Measurements from ENCODE around the gene PEPD. TPM values are rescaled to one million over a fixed set of nuclear protein-coding genes. Genes with fewer than 3 reads are reported as not detected.

The PEPD gene
- total and polyA plus RNA-seq, 7 experiments from 2014 or later: 21.9 to 126 (median 24.6) TPM

DNA sequence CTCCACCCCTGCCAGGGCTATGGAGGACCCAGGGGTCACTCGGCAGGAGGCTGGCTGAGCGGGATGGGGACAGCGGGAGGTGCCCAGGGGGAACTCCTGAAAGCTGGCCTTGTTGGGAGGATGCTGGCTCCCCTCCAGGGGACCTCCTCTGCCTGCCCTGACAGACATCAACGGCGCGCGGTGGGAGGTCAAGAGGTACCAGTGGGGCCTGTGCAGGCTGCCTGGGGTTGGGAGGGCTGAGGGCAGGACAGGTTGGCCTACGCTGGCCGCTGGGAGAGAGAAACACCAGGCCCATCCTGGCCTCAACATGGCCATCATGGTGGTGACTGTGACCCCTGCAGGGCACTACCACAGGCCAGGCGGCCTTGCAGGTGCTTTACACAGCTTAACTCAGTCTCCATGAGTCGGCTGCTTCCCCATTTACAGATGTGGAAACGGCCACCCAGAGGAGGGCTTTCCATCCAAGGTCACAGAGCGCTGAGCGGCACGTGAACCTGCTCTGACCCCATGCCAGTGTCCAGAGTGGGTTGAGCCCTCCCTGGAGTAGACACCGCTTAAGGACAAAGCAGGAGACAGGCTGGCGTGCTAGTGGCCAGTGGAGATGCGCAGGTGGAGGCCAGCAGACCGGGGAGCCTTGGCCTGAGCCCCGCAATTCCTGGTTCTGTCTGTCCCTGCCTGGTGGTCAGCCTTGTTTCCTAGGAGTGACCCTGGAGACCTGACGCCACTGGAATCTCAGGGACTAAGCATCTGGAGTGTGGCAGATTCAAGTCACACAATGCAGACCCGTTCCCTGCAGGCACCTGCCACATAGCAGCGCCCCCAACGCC lies 120.5 kb downstream of the PEPD start:
- ChIA-PET POLR2A (no interaction called here), CTCF (no interaction called here)
- peaks cover 0 to 4% (median 0%) of the 10 kb centered on the region in 3 experiments for H3K36me3 ChIP-seq (ENCODE audit: control insufficient read depth in 2 of 3, insufficient read depth in 3 of 3, low read length in 3 of 3)
- DNase-seq (no peak), ATAC-seq (no peak)
- peaks cover 0 to 2% (median 0%) of the 10 kb centered on the region in 11 donors for H3K9me3 Mint-ChIP-seq
- intact Hi-C loops (cut with micrococcal nuclease): no loop called here
- H3K4me1 ChIP-seq (ENCODE audit: control insufficient read depth in 2 of 2, insufficient read depth in 2 of 2, low read length in 2 of 2): no peaks in the 10 kb centered on the region
- H3K4me3 ChIP-seq (ENCODE audit: low read length): no peak overlapping the region
- H3K36me3 Mint-ChIP-seq: peaks cover 0 to 9% (median 0%) of the 10 kb centered on the region in 5 donors
- no peaks in the 10 kb centered on the region for H3K27me3 Mint-ChIP-seq
- H3K27ac ChIP-seq (ENCODE audit: low read depth, low read length): no peak overlapping the region
- no peak overlapping the region for H3K4me3 Mint-ChIP-seq
- H3K4me1 Mint-ChIP-seq: no peaks in the 10 kb centered on the region
- H3K27me3 ChIP-seq (ENCODE audit: control insufficient read depth in 2 of 2, insufficient read depth in 2 of 2, low read length in 2 of 2): no peaks in the 10 kb centered on the region
- H3K27ac Mint-ChIP-seq: no peak overlapping the region
- H3K9me3 ChIP-seq (ENCODE audit: control insufficient read depth in 2 of 3, low read length in 3 of 3): no peaks in the 10 kb centered on the region

DNA sequence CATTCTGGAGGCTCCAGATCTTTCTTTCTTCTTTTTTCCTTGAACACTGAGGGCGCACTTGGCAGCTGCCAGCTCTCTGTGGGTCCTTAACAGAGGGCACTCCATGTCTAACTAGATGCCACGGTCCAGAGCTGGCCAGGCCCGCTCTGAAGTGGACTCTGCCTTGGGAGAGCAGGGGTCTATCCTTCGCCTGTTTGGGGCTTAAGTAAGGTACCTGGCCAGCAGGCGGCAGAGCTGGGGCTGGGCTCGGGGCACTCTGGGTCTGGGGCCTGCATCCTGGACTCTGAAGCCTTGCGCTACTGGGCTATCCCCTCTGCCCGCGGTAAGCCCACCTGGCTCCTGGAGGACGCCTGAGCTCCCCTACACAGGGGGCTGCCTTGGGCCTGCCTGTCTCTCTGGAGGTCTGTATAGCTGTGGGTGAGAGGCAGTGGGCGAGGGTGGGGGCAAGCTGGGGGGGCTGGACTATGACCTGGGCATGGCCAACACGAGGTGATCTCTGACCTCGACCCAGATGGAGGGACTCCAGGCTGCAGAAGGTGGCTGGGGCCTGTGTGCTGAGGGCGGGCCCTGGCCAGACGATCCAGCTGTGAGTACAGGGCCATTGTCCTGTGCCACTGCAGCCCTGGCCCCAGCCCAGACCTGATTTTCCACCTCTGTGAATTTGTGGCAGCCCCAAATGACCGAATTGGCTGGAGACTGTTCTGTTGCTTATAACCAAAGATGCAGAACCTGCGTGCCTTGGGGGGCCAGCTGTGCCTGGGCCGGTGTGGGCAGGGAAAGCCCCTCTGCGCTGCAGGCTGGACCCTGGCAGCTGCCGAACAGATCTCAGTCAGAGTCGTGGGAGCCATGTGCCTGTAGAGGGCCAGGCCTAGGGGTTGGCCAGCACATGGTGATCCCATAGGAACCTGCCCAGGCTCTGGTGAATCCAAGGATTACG lies 121.6 kb downstream of the PEPD start:
- no peaks in the 10 kb centered on the region for H3K27me3 Mint-ChIP-seq
- H3K27ac Mint-ChIP-seq: no peak overlapping the region
- Histone ChIP-seq H3K27ac (ENCODE audit: low read depth, low read length) (no peak overlapping the region), H3K4me1 (ENCODE audit: control insufficient read depth in 2 of 2, insufficient read depth in 2 of 2, low read length in 2 of 2) (no peaks in the 10 kb centered on the region), H3K9me3 (ENCODE audit: control insufficient read depth in 2 of 3, low read length in 3 of 3) (no peaks in the 10 kb centered on the region), H3K36me3 (ENCODE audit: control insufficient read depth in 2 of 3, insufficient read depth in 3 of 3, low read length in 3 of 3) (peaks cover 0 to 4% (median 0%) of the 10 kb centered on the region in 3 experiments), H3K27me3 (ENCODE audit: control insufficient read depth in 2 of 2, insufficient read depth in 2 of 2, low read length in 2 of 2) (no peaks in the 10 kb centered on the region), H3K4me3 (ENCODE audit: low read length) (no peak overlapping the region)
- H3K9me3 Mint-ChIP-seq: peaks cover 0 to 2% (median 0%) of the 10 kb centered on the region in 11 donors
- ATAC-seq (no peak), DNase-seq (no peak)
- no peak overlapping the region for H3K4me3 Mint-ChIP-seq
- ChIA-PET CTCF (interaction anchor here (0.6 to 1.0 kb wide), 2 partner anchors 22 to 165 kb away, joined by 3 read pairs; no protein-coding TSS in a partner anchor), POLR2A (no interaction called here)
- H3K4me1 Mint-ChIP-seq: peaks cover 0 to 2% (median 0%) of the 10 kb centered on the region in 7 donors
- H3K36me3 Mint-ChIP-seq: peaks cover 0 to 9% (median 0%) of the 10 kb centered on the region in 5 donors
- intact Hi-C loops (cut with micrococcal nuclease): no loop called here

DNA sequence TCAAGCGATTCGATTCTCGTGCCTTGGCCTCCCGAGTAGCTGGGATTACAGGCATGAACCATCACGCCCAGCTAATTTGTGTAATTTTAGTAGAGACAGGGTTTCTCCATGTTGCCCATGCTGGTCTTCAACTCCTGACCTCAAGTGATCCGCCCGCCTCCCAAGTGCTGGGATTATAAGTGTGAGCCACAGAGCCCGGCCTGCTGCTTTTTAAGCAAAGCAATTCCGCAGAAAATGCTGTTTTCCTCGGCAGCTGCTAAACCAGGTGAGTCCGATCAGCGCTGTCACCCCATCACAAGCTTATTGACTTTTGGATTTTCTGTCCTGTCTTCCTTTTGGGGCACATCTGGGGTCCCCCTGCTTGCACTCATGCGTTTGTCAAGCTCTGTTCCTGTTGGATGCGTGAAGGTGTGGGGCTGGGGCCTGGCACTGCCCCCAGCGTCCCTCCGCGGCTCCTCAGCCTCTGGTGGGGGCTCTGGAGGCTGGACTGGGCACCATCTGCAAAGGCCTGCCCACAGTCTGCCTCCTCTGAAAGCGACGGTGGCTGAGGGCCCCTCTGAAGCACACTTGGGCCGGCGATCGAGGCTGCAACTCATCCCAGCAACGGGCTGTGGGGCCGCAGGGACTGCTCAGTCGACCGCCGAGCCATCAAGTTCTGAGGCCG lies 122.4 kb downstream of the PEPD start:
- POLR2A ChIA-PET: no interaction called here
- no peak overlapping the region for H3K27ac ChIP-seq (ENCODE audit: low read depth, low read length)
- Mint-ChIP-seq H3K27ac (no peak overlapping the region), H3K27me3 (no peaks in the 10 kb centered on the region), H3K4me1 (peaks cover 0 to 2% (median 0%) of the 10 kb centered on the region in 7 donors), H3K4me3 (no peak overlapping the region), H3K36me3 (peaks cover 0 to 7% (median 0%) of the 10 kb centered on the region in 5 donors), H3K9me3 (peaks cover 0 to 2% (median 0%) of the 10 kb centered on the region in 11 donors)
- no peaks in the 10 kb centered on the region for H3K9me3 ChIP-seq (ENCODE audit: control insufficient read depth in 2 of 3, low read length in 3 of 3)
- H3K4me1 ChIP-seq (ENCODE audit: control insufficient read depth in 2 of 2, insufficient read depth in 2 of 2, low read length in 2 of 2): no peaks in the 10 kb centered on the region
- peak in 1 of 9 donors; percentile 3 for DNase-seq
- CTCF ChIA-PET: interaction anchor here (0.6 to 1.0 kb wide), 3 partner anchors 21 to 446 kb away, joined by 3 to 4 read pairs (median 3); no protein-coding TSS in a partner anchor
- peaks cover 0 to 4% (median 0%) of the 10 kb centered on the region in 3 experiments for H3K36me3 ChIP-seq (ENCODE audit: control insufficient read depth in 2 of 3, insufficient read depth in 3 of 3, low read length in 3 of 3)
- ATAC-seq: no peak
- intact Hi-C loops (cut with micrococcal nuclease): no loop called here
- no peak overlapping the region for H3K4me3 ChIP-seq (ENCODE audit: low read length)
- no peaks in the 10 kb centered on the region for H3K27me3 ChIP-seq (ENCODE audit: control insufficient read depth in 2 of 2, insufficient read depth in 2 of 2, low read length in 2 of 2)

DNA sequence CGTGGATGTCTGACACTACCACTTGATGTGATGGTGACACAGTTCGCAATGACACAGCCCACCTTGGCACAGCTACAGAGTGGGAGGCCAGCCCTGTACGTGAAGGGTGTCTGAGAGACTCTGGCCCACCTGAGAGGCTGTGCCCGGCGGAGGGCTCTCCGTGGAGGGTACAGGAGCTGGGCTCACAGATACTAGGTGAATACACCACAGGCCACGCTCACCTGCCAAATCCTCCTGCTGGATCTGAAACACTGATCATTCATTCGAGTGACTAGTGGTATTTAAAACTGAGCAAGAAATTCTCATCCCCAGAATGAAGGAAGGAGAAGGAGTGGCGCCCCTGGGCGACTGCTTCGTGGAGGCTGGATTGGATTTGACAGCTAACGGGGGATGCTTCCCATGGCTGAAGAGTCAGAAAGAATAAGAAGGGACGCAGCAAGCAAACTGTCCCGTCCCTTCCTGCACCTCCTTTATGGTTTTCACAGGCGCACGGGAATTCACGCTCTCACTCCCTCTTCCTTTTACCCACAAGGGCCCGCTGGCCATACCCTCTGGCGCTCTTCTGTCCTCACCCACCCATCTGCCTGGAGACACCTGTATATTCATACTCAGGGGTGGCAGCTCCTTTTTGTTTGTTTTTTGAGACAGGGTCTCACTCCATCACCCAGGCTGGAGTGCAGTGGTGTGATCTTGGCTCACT lies 123.1 kb downstream of the PEPD start:
- Mint-ChIP-seq H3K36me3 (peaks cover 0 to 5% (median 0%) of the 10 kb centered on the region in 5 donors), H3K4me1 (peaks cover 0 to 5% (median 0%) of the 10 kb centered on the region in 7 donors), H3K9me3 (peaks cover 0 to 2% (median 0%) of the 10 kb centered on the region in 11 donors), H3K4me3 (no peak overlapping the region), H3K27ac (no peak overlapping the region), H3K27me3 (no peaks in the 10 kb centered on the region)
- H3K4me1 ChIP-seq (ENCODE audit: control insufficient read depth in 2 of 2, insufficient read depth in 2 of 2, low read length in 2 of 2): no peaks in the 10 kb centered on the region
- H3K27me3 ChIP-seq (ENCODE audit: control insufficient read depth in 2 of 2, insufficient read depth in 2 of 2, low read length in 2 of 2): no peaks in the 10 kb centered on the region
- ChIA-PET CTCF (interaction anchor here (0.6 to 1.0 kb wide), 3 partner anchors 163 to 445 kb away, joined by 3 to 4 read pairs (median 3); no protein-coding TSS in a partner anchor), POLR2A (no interaction called here)
- intact Hi-C loops (cut with micrococcal nuclease): no loop called here
- no peak for ATAC-seq
- no peak overlapping the region for H3K4me3 ChIP-seq (ENCODE audit: low read length)
- DNase-seq: peak in 1 of 9 donors; percentile 2
- H3K9me3 ChIP-seq (ENCODE audit: control insufficient read depth in 2 of 3, low read length in 3 of 3): no peaks in the 10 kb centered on the region
- H3K36me3 ChIP-seq (ENCODE audit: control insufficient read depth in 2 of 3, insufficient read depth in 3 of 3, low read length in 3 of 3): peaks cover 0 to 4% (median 0%) of the 10 kb centered on the region in 3 experiments
- H3K27ac ChIP-seq (ENCODE audit: low read depth, low read length): no peak overlapping the region

DNA sequence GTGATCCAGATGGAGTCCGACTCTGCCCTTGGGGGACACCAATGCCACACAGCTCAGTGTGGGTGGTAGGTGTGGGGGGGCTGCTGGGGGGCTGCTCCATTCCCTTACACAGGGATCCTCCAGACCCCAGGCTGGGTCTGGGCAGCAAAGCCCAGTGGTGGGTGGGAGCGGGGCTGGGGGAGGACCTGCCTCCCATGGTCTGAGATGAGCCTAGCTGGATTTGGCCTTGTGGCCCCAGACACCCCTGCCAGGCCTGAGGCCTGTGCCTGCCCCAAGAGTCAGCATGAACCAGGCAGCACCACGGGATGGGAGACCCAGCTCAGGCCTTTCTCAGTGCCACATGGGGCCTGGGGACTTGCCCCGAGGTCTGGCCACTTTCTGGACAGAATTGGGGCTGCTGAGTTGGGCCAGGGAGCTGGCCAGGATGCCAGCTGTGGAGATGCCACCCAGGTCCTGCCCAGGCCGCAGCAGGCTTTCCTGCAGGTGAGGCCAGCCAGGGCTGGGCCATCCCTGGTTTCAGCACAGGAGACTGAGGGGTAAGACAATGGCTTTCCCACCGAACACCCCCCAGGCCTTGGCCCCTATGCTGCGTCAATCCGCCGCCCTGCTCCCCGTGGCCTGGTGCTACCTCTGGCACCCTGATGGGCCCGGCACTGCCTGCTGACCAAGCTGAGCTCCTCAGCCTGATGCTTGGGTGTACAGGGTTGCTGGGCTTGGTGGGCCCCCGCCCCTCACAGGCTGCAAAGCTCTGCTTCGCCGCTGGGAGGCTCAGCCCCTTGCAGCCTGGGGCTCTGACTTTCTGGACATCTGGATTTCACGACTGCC lies 123.8 kb downstream of the PEPD start:
- Mint-ChIP-seq H3K9me3 (peaks cover 0 to 2% (median 0%) of the 10 kb centered on the region in 11 donors), H3K27ac (no peak overlapping the region), H3K4me3 (no peak overlapping the region), H3K36me3 (peaks cover 0 to 5% (median 0%) of the 10 kb centered on the region in 5 donors), H3K4me1 (peaks cover 0 to 6% (median 0%) of the 10 kb centered on the region in 7 donors), H3K27me3 (no peaks in the 10 kb centered on the region)
- POLR2A ChIA-PET: no interaction called here
- no peaks in the 10 kb centered on the region for H3K9me3 ChIP-seq (ENCODE audit: control insufficient read depth in 2 of 3, low read length in 3 of 3)
- ATAC-seq (no peak), DNase-seq (peak in 1 of 9 donors; percentile 5)
- peaks cover 0 to 4% (median 0%) of the 10 kb centered on the region in 3 experiments for H3K36me3 ChIP-seq (ENCODE audit: control insufficient read depth in 2 of 3, insufficient read depth in 3 of 3, low read length in 3 of 3)
- no peaks in the 10 kb centered on the region for H3K27me3 ChIP-seq (ENCODE audit: control insufficient read depth in 2 of 2, insufficient read depth in 2 of 2, low read length in 2 of 2)
- H3K27ac ChIP-seq (ENCODE audit: low read depth, low read length): no peak overlapping the region
- H3K4me1 ChIP-seq (ENCODE audit: control insufficient read depth in 2 of 2, insufficient read depth in 2 of 2, low read length in 2 of 2): no peaks in the 10 kb centered on the region
- CTCF ChIA-PET: interaction anchor here (0.6 kb wide), 1 partner anchor 433 kb away, joined by 3 read pairs; no protein-coding TSS in a partner anchor
- H3K4me3 ChIP-seq (ENCODE audit: low read length): no peak overlapping the region
- intact Hi-C loops (cut with micrococcal nuclease): no loop called here

Measured in naive thymus-derived CD4-positive, alpha-beta T cell (primary cell).